Esophagus muscularis mucosa (tissue), 4 donors: ENCODE measurements around the gene ZNF618. TPM values are rescaled to one million over a fixed set of nuclear protein-coding genes. Genes with fewer than 3 reads are reported as not detected.
A peak's percentile ranks its signal among the peaks of the same experiment; 100 is the strongest.

Experiments
- DNase-seq: peaks from one replicate; pipeline ENCODE4 v3.0.0-alpha.2; 2017; ENCODE audit errors: extremely low spot score
- H3K27ac ChIP-seq, 4 donors: fragments of 200-600 bp; sonication (generic); replicated peaks in 1 of 4; 1 replicate in 3 of 4; 2 replicates in 1 of 4; pipeline ENCODE4 v1.5.1; 2016 to 2019; ENCODE audit warnings: mild to moderate bottlenecking in 1 of 4
- H3K27me3 ChIP-seq, 4 donors: fragments of 200-600 bp; sonication (generic); one replicate each; pipeline versions ENCODE4 v1.5.1 to v1.6.0; 2016 to 2019
- H3K36me3 ChIP-seq, 4 donors: fragments of 200-600 bp; sonication (generic); one replicate each; pipeline ENCODE4 v1.5.1; 2016 to 2019
- H3K4me1 ChIP-seq, 4 donors: fragments of 200-600 bp; sonication (generic); one replicate each; pipeline ENCODE4 v1.5.1; 2016 to 2019
- H3K4me3 ChIP-seq, 4 donors: fragments of 200-600 bp; sonication (generic); 1 replicate in 2 of 4; 2 replicates in 2 of 4; pipeline ENCODE4 v1.5.1; 2016 to 2019; ENCODE audit warnings: mild to moderate bottlenecking in 4 of 4, moderate library complexity in 1 of 4
- H3K9me3 ChIP-seq, 4 donors: fragments of 200-600 bp; sonication (generic); 1 replicate in 3 of 4; 2 replicates in 1 of 4; pipeline ENCODE4 v1.5.1; 2016 to 2019
- CTCF ChIP-seq, 3 experiments: fragments of 200-600 bp in 2 of 3; fragments of 450-650 bp in 1 of 3; sonication (generic) in 2 of 3; IDR thresholded peaks; one replicate each; pipeline ENCODE4 v1.5.1; 2017 to 2019; ENCODE audit warnings: antibody characterized with exemption in 3 of 3, mild to moderate bottlenecking in 2 of 3, moderate library complexity in 1 of 3
- EP300 ChIP-seq: sonication (generic); formaldehyde crosslinking; IDR thresholded peaks from one replicate; pipeline ENCODE4 v1.6.1; 2017; ENCODE audit warnings: antibody characterized with exemption
- POLR2A ChIP-seq: fragments of 450-650 bp; IDR thresholded peaks from one replicate; pipeline ENCODE4 v1.6.1; 2017; ENCODE audit warnings: antibody characterized with exemption, moderate library complexity, mild to moderate bottlenecking, low read depth
- POLR2AphosphoS5 ChIP-seq, 2 donors: sonication (generic); formaldehyde crosslinking; IDR thresholded peaks; one replicate each; pipeline ENCODE4 v1.6.1; 2017; ENCODE audit warnings: antibody characterized with exemption in 2 of 2
- WGBS: methylation state at CpG from one replicate; pipeline ENCODE4 v1.1.5; 2018; 5-methylcytosine and 5-hydroxymethylcytosine counted together
- intact Hi-C: fragments of 100-400 bp; cut with DNase I; formaldehyde crosslinking; loops from one replicate; pipeline ENCODE4 v1.15.1; 2023
- total RNA-seq, 4 donors: library from RNA; depleted of rRNA; stranded (reverse); fragments of >200 nt; gene quantifications; one replicate each; pipeline versions ENCODE4 v1.1.0 to v1.2.1, GENCODE V29; 2016

The ZNF618 gene
- 1 to 10 TPM; 1.2 to 4.5 (median 2.6) TPM for total RNA-seq

GRCh38 chr9:113876151-113876992 lies at the start of gene ZNF618:
TSS of gene ZNF618 (plus strand) at chr9:113876309. CDS start at chr9:113876381, 72 bp downstream.
- Histone ChIP-seq H3K36me3 (no peaks in the 10 kb centered on the region), H3K4me3 (peak within 1 kb of the TSS; percentile 83 to 96 (median 90)), H3K27me3 (no peaks in the 10 kb centered on the region), H3K9me3 (no peaks in the 10 kb centered on the region), H3K27ac (peak within 1 kb of the TSS; percentile 65 to 78 (median 68)), H3K4me1 (peaks cover 4 to 18% (median 11%) of the 10 kb centered on the region in 4 donors)
- intact Hi-C loops, result loop anchor here (2.0 to 10.0 kb wide), 2 partner anchors 70 to 192 kb away; no protein-coding TSS in a partner anchor
- TF ChIP-seq CTCF (IDR thresholded peaks at IDR 0.05) (peak; percentile 26 to 50 (median 49)), POLR2AphosphoS5 (IDR thresholded peaks at IDR 0.05) (no peak), POLR2A (no peak), EP300 (no peak)
- DNase-seq, result no peak
- WGBS, result 3% methylated on average over 26 of the region's 84 CpGs

GRCh38 chr9:113828221-113828620 lies 47.9 kb upstream of the ZNF618 start:
- DNase-seq, result no peak
- TF ChIP-seq POLR2AphosphoS5 (IDR thresholded peaks at IDR 0.05) (no peak), POLR2A (no peak), CTCF (IDR thresholded peaks at IDR 0.05) (no peak), EP300 (no peak)
- H3K27ac ChIP-seq, result no peak overlapping the region
- intact Hi-C loops, result no loop called here
- H3K4me3 ChIP-seq, result no peak overlapping the region
- H3K36me3 ChIP-seq, result no peaks in the 10 kb centered on the region
- peaks cover 0 to 38% (median 10%) of the 10 kb centered on the region in 4 donors for H3K9me3 ChIP-seq
- no peaks in the 10 kb centered on the region for H3K4me1 ChIP-seq
- 37% methylated on average over 1 of the region's 1 CpG for WGBS
- no peaks in the 10 kb centered on the region for H3K27me3 ChIP-seq

GRCh38 chr9:113837334-113837733 lies 38.8 kb upstream of the ZNF618 start:
- intact Hi-C loops, result no loop called here
- H3K27me3 ChIP-seq, result no peaks in the 10 kb centered on the region
- peaks cover 0 to 12% (median 10%) of the 10 kb centered on the region in 4 donors for H3K9me3 ChIP-seq
- no peak for DNase-seq
- TF ChIP-seq POLR2A, result no peak
- no peak for TF ChIP-seq POLR2AphosphoS5 (IDR thresholded peaks at IDR 0.05)
- no peak for TF ChIP-seq EP300
- no peak for TF ChIP-seq CTCF (IDR thresholded peaks at IDR 0.05)
- no peaks in the 10 kb centered on the region for H3K36me3 ChIP-seq
- 81% methylated on average over 3 of the region's 3 CpGs for WGBS
- H3K27ac ChIP-seq, result no peak overlapping the region
- no peak overlapping the region for H3K4me3 ChIP-seq
- H3K4me1 ChIP-seq, result no peaks in the 10 kb centered on the region

GRCh38 chr9:113842086-113842485 lies 34.0 kb upstream of the ZNF618 start:
- Histone ChIP-seq H3K9me3 (peaks cover 0 to 7% (median 3%) of the 10 kb centered on the region in 4 donors), H3K36me3 (no peaks in the 10 kb centered on the region), H3K27ac (no peak overlapping the region), H3K27me3 (no peaks in the 10 kb centered on the region), H3K4me1 (no peaks in the 10 kb centered on the region), H3K4me3 (no peak overlapping the region)
- intact Hi-C loops, result no loop called here
- DNase-seq, result no peak
- 67% methylated on average over 3 of the region's 3 CpGs for WGBS
- TF ChIP-seq POLR2AphosphoS5 (IDR thresholded peaks at IDR 0.05) (no peak), EP300 (no peak), CTCF (IDR thresholded peaks at IDR 0.05) (no peak), POLR2A (no peak)
